GM18507 (cell line): ENCODE results near the gene CASP10.

Experiments
- DNase-seq: peaks from one replicate; pipeline ENCODE4 v3.0.0; 2011; ENCODE audit warnings: low read depth; ENCODE audit not compliant: insufficient read length; ENCODE audit errors: extremely low spot score
- FAIRE-seq: peaks from 2 replicates; lab custom pipeline; 2011; peaks lifted over from hg19 to GRCh38; lab: Jason Lieb, UNC

CASP10 gene

GRCh38 chr2:201254081-201254730 lies 71.3 kb downstream of the CASP10 start:
- FAIRE-seq (no peak), DNase-seq (no peak)

GRCh38 chr2:201255408-201256033 lies 72.6 kb downstream of the CASP10 start:
- DNase-seq (no peak), FAIRE-seq (no peak)

GRCh38 chr2:201256082-201256481 lies 73.1 kb downstream of the CASP10 start:
- DNase-seq (no peak), FAIRE-seq (no peak)

GRCh38 chr2:201257381-201257955 lies 74.5 kb downstream of the CASP10 start:
- no peak for DNase-seq
- FAIRE-seq: no peak

- FAIRE-seq: peak; percentile 94
- no peak for DNase-seq
Observed at GRCh38 chr2:201257956-201258665, 75.2 kb downstream of the CASP10 start.

- DNase-seq: no peak
- no peak for FAIRE-seq
Observed at GRCh38 chr2:201258666-201259615, 76.0 kb downstream of the CASP10 start.

GRCh38 chr2:201260302-201260800 lies 77.4 kb downstream of the CASP10 start, which contains the start of gene CASP8:
Gene CASP8 (plus strand): TSS chr2:201260536. CDS start chr2:201266487, 5,951 bp downstream.
- DNase-seq (no peak), FAIRE-seq (peak; percentile 73)

GRCh38 chr2:201261471-201261870 lies 78.5 kb downstream of the CASP10 start:
- no peak for FAIRE-seq

GRCh38 chr2:201261906-201262305 lies 79.0 kb downstream of the CASP10 start:
- FAIRE-seq: no peak

More at GRCh38 chr2:201261471-201261870, 78.5 kb downstream of the CASP10 start:
- DNase-seq: no peak

GRCh38 chr2:201262718-201263117 lies 79.8 kb downstream of the CASP10 start:
- no peak for FAIRE-seq
- DNase-seq: no peak

More at GRCh38 chr2:201261906-201262305, 79.0 kb downstream of the CASP10 start:
- no peak for DNase-seq

- peak; percentile 81 for FAIRE-seq
Observed at GRCh38 chr2:201263779-201264178, 80.8 kb downstream of the CASP10 start.

GRCh38 chr2:201264472-201265173 lies 81.7 kb downstream of the CASP10 start:
- FAIRE-seq (no peak), DNase-seq (no peak)

More at GRCh38 chr2:201263779-201264178, 80.8 kb downstream of the CASP10 start:
- DNase-seq: no peak

- no peak for FAIRE-seq
- DNase-seq: no peak
Observed at GRCh38 chr2:201266629-201267028, 83.7 kb downstream of the CASP10 start.

GRCh38 chr2:201267278-201268030 lies 84.5 kb downstream of the CASP10 start:
- DNase-seq: no peak
- no peak for FAIRE-seq

- DNase-seq (no peak), FAIRE-seq (no peak)
Observed at GRCh38 chr2:201269764-201270163, 86.8 kb downstream of the CASP10 start.

GRCh38 chr2:201270293-201271001 lies 87.5 kb downstream of the CASP10 start:
- FAIRE-seq: no peak
- no peak for DNase-seq

GRCh38 chr2:201271917-201272316 lies 89.0 kb downstream of the CASP10 start:
- no peak for FAIRE-seq

More at GRCh38 chr2:201271917-201272316, 89.0 kb downstream of the CASP10 start:
- no peak for DNase-seq
